GM18907 (cell line): Measurements from ENCODE around the gene MUC4.
"Not testable (repeated sequence)": the region's sequence is repeated elsewhere in the genome, so short reads cannot be mapped to it uniquely, and the experiment has no call there.

Source experiments
- ATAC-seq: cut with Tn5 transposase; IDR thresholded peaks from one replicate; pipeline ENCODE4 v1.9.1; 2021; ENCODE audit warnings: mild to moderate bottlenecking, moderate library complexity; ENCODE audit not compliant: unreplicated experiment

Gene MUC4

GRCh38 chr3:195762249-195762585, 49.5 kb downstream of the MUC4 start:
- no peak for ATAC-seq

- ATAC-seq, result no peak
These were observed 50.0 kb downstream of the MUC4 start for GRCh38 chr3:195761567-195762248.

- no peak for ATAC-seq
These were observed 50.6 kb downstream of the MUC4 start for GRCh38 chr3:195761123-195761566.

GRCh38 chr3:195760345-195761122, 51.2 kb downstream of the MUC4 start:
- ATAC-seq, result no peak

GRCh38 chr3:195758721-195759353, 52.9 kb downstream of the MUC4 start:
- no peak for ATAC-seq

- no peak for ATAC-seq
These were observed 53.9 kb downstream of the MUC4 start for GRCh38 chr3:195757827-195758226.

GRCh38 chr3:195757438-195757770, 54.3 kb downstream of the MUC4 start:
- no peak for ATAC-seq

GRCh38 chr3:195755791-195756676, 55.7 kb downstream of the MUC4 start:
- ATAC-seq, result no peak

- no peak for ATAC-seq
These were observed 56.3 kb downstream of the MUC4 start for GRCh38 chr3:195755391-195755790.

GRCh38 chr3:195754906-195755305, 56.8 kb downstream of the MUC4 start:
- no peak for ATAC-seq

GRCh38 chr3:195754141-195754540, 57.6 kb downstream of the MUC4 start:
- ATAC-seq, result no peak

GRCh38 chr3:195753581-195753980, 58.1 kb downstream of the MUC4 start:
- no peak for ATAC-seq

- no peak for ATAC-seq
These were observed 59.0 kb downstream of the MUC4 start for GRCh38 chr3:195752546-195753331.

GRCh38 chr3:195752066-195752465, 59.7 kb downstream of the MUC4 start:
- ATAC-seq, result no peak

GRCh38 chr3:195751560-195751959, 60.2 kb downstream of the MUC4 start:
- ATAC-seq, result no peak

- ATAC-seq, result no peak
These were observed 60.8 kb downstream of the MUC4 start for GRCh38 chr3:195750797-195751520.

- ATAC-seq, result not testable (repeated sequence)
These were observed 62.6 kb downstream of the MUC4 start for GRCh38 chr3:195749101-195749500.

GRCh38 chr3:195748661-195749060, 63.1 kb downstream of the MUC4 start:
- no peak for ATAC-seq

GRCh38 chr3:195746751-195747150, 65.0 kb downstream of the MUC4 start:
- ATAC-seq, result no peak

GRCh38 chr3:195746346-195746745, 65.4 kb downstream of the MUC4 start:
- no peak for ATAC-seq
